Progenitor cell of endocrine pancreas (in vitro differentiated cells): Measurements from ENCODE around the gene PCID2. TPM values are rescaled to one million over a fixed set of nuclear protein-coding genes. Genes with fewer than 3 reads are reported as not detected.
A peak's percentile ranks its signal among the peaks of the same experiment; 100 is the strongest.

Experiments
- DNase-seq: peaks from one replicate; pipeline ENCODE4 v3.0.0; 2021; ENCODE audit warnings: low spot score; ENCODE audit not compliant: unreplicated experiment
- H3K27ac Mint-ChIP-seq: 2 replicates; pipeline ENCODE4 v1.8.0; 2021; ENCODE audit warnings: mild to moderate bottlenecking, moderate library complexity, mixed read lengths
- H3K27me3 Mint-ChIP-seq: 2 replicates; pipeline ENCODE4 v1.8.0; 2021; ENCODE audit warnings: mixed read lengths
- H3K36me3 Mint-ChIP-seq: 2 replicates; pipeline ENCODE4 v1.8.0; 2022; ENCODE audit warnings: mixed read lengths; ENCODE audit not compliant: insufficient read depth
- H3K4me1 Mint-ChIP-seq: 2 replicates; pipeline ENCODE4 v1.8.0; 2021; ENCODE audit warnings: low read depth, mixed read lengths
- H3K4me3 Mint-ChIP-seq: 2 replicates; pipeline ENCODE4 v1.8.0; 2021; ENCODE audit warnings: low read depth, mild to moderate bottlenecking, moderate library complexity, mixed read lengths
- H3K9me3 Mint-ChIP-seq: 2 replicates; pipeline ENCODE4 v1.8.0; 2021; ENCODE audit warnings: low read depth, mixed read lengths
- CTCF ChIP-seq: fragments of 200-600 bp; sonication (generic); IDR thresholded peaks from one replicate; pipeline ENCODE4 v1.5.0; 2021; ENCODE audit warnings: antibody characterized with exemption, mild to moderate bottlenecking; ENCODE audit not compliant: unreplicated experiment
- total RNA-seq: library from RNA; stranded (reverse); gene quantifications from 2 replicates; pipeline ENCODE4 v1.2.1, GENCODE V29; 2021

The PCID2 gene
- total RNA-seq, 1 donor from 2014 or later: 58.7 TPM

- H3K4me3 Mint-ChIP-seq: no peak overlapping the region
- TF ChIP-seq CTCF: no peak
- H3K27me3 Mint-ChIP-seq: no peaks in the 10 kb centered on the region
- no peak overlapping the region for H3K27ac Mint-ChIP-seq
- peaks cover 27% of the 10 kb centered on the region for H3K4me1 Mint-ChIP-seq
- no peaks in the 10 kb centered on the region for H3K9me3 Mint-ChIP-seq
- DNase-seq: no peak
- peaks cover 29% of the 10 kb centered on the region for H3K36me3 Mint-ChIP-seq
Observed at GRCh38 chr13:113172419-113172926, 36.0 kb downstream of the PCID2 start.

- no peak overlapping the region for H3K27ac Mint-ChIP-seq
- no peaks in the 10 kb centered on the region for H3K27me3 Mint-ChIP-seq
- H3K36me3 Mint-ChIP-seq: peaks cover 33% of the 10 kb centered on the region
- DNase-seq: no peak
- no peak for TF ChIP-seq CTCF
- H3K9me3 Mint-ChIP-seq: no peaks in the 10 kb centered on the region
- no peak overlapping the region for H3K4me3 Mint-ChIP-seq
- H3K4me1 Mint-ChIP-seq: peaks cover 27% of the 10 kb centered on the region
Observed at GRCh38 chr13:113171250-113172125, 37.0 kb downstream of the PCID2 start.

GRCh38 chr13:113170511-113170910 lies 38.0 kb downstream of the PCID2 start:
- peaks cover 35% of the 10 kb centered on the region for H3K36me3 Mint-ChIP-seq
- peaks cover 27% of the 10 kb centered on the region for H3K4me1 Mint-ChIP-seq
- DNase-seq: no peak
- no peak for TF ChIP-seq CTCF
- no peaks in the 10 kb centered on the region for H3K9me3 Mint-ChIP-seq
- H3K27me3 Mint-ChIP-seq: no peaks in the 10 kb centered on the region
- no peak overlapping the region for H3K27ac Mint-ChIP-seq
- no peak overlapping the region for H3K4me3 Mint-ChIP-seq

GRCh38 chr13:113169277-113170272 lies 38.9 kb downstream of the PCID2 start:
- Mint-ChIP-seq H3K27ac (peak overlapping the region; percentile 63), H3K4me3 (peak overlapping the region; percentile 9), H3K9me3 (no peaks in the 10 kb centered on the region)

More at GRCh38 chr13:113169277-113170272, 38.9 kb downstream of the PCID2 start:
- Mint-ChIP-seq H3K36me3 (peaks cover 30% of the 10 kb centered on the region), H3K27me3 (no peaks in the 10 kb centered on the region), H3K4me1 (peaks cover 27% of the 10 kb centered on the region)
- no peak for DNase-seq
- TF ChIP-seq CTCF: no peak
